Measurements from ENCODE around the gene LHFPL6.

Gene LHFPL6

DNA sequence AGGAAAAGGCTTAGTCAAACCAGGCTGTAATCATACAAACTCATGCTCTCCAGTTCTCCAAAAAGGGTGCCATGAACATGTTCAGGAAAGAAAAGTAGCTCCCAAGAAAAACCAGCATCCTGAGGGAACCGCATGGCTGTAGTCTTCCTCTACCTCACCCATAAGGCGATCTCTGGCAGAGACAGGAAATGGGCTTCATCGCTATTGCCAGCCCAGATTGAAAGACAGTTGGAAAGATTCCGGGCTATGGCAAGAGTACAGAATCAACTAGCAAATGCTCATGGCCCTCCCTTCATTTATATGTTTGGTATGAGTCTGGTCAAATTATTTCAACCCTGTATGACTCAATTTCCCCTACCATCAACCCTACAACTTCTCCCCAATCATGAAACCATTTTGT lies 140.1 kb downstream of the LHFPL6 start:
- DNase-seq (ENCODE audit: low read depth in 3 of 3) = no peak

DNA sequence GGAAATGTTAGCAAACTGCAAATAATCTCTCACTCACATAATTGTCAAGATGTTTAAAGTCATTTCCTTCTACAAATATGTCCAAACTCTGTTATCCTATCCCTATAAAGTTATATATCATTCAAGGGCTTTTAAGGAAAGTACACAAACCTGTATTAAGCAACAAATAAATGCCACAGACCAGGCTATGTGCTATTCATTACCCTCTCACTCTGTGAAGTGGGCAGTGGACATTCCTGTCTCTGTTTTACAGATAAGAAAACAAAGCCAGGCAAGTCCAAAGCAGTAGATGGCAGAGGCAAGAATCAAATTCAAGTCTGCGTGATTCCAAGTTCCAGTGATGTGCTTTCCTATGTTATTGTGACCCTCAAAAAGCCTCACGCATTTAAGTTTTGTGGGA lies 140.6 kb downstream of the LHFPL6 start:
- no peak for DNase-seq (ENCODE audit: low read depth in 3 of 3)

- no peak for DNase-seq (ENCODE audit: low read depth in 3 of 3)
Observed at GRCh38 chr13:39461685-39462266, 141.2 kb downstream of the LHFPL6 start.

- no peak for DNase-seq (ENCODE audit: low read depth in 3 of 3)
Observed at GRCh38 chr13:39457274-39457673, 145.7 kb downstream of the LHFPL6 start.

GRCh38 chr13:39455521-39456175 lies 147.3 kb downstream of the LHFPL6 start:
- DNase-seq (ENCODE audit: low read depth in 3 of 3) = no peak

DNA sequence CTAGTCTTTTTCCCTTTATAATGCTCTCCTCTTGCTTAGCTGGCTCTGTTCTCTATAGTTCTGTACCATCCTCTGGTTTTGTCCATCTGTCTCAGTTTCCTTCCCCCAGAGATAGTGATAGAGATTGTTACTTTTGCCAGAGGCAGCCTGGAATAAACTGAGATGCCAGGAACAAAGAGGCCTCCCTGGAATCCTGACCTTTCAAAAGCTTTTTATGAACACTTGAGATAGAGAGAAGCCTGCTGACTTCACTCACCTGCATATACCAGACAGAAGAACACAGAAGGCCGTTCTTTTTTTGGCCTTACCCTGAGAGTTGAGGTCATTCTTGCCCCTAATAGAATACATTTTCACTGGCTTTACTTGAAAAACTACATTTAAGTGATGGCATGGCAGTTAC lies 150.2 kb downstream of the LHFPL6 start:
- no peak for DNase-seq (ENCODE audit: low read depth in 3 of 3)

DNA sequence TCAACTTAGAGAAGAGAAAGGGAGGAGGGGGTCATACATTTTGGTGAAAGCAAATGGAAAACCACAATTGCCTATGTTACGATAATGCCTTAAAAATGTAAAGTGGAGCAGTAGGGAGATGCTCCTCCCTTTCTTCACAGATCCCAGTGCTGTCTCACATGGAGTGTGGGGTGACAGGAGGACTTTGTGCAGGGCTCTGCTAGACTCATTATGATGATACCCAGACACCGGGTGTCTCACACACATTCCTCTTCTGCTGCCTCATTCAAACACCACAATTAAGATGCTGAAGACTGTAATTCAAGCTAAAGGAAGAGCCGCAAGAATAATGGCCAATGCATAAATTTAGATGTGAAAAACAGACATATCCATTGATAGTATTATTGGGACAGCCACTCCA lies 150.6 kb downstream of the LHFPL6 start:
- DNase-seq (ENCODE audit: low read depth in 3 of 3) = no peak

- DNase-seq (ENCODE audit: low read depth in 3 of 3) = no peak
Observed at GRCh38 chr13:39451860-39452301, 151.1 kb downstream of the LHFPL6 start.

DNA sequence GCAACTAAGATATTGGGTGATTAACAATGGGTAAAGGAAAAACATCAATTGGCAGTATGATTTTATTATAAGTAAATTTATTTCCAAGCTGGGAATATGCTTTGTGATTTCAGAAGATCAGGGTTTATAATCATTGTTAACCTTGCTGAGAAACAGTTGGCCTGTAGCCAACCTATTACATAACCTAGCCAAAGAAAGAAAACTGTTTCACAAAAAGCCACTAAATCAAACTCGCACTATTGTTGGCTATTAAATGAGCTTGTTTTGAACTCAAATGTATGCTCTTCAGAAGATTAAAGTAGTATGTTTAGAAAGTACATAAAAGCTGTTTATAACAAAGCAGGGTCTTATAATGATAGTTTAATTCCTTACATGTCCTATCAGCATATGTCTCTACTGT lies 151.7 kb downstream of the LHFPL6 start:
- DNase-seq (ENCODE audit: low read depth in 3 of 3) = no peak

DNA sequence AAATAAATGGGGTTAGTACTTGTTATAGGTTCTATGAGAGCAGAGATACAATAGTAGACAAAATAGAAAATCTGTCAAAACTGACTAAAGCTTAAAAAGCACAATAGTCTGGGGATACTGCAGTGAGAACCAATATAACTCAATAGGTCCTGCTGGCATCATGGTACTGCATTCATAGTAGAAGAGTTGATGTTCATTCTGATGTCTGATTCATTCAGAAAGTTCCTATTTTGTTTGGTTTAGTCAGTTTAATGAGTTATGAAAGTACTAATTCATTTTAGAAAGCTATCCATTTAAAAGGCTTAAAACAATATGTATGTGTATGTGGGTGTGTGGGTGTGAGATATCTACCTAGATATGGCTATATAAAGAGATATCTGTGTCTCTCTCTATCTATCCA lies 152.8 kb downstream of the LHFPL6 start:
- DNase-seq (ENCODE audit: low read depth in 3 of 3) = no peak

DNA sequence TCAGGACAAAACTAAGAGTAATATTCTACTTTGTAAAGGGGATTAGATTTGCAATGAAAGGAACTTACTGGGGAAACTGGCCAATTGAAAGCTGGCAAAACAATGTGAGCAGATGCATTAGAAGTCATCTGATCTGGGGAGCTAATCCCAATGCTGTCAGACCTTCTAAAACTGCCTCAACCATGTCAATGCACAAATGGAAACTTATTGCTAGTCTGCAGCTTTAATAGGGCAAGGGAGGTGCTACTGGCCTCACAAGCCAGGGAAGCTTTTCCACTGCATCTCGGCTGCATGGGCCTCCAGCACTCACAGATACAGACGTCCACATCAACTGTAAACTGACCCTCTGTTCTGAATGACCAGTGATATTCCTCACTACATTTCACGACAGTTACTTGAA lies 154.2 kb downstream of the LHFPL6 start:
- no peak for DNase-seq (ENCODE audit: low read depth in 3 of 3)

GRCh38 chr13:39446865-39447264 lies 156.1 kb downstream of the LHFPL6 start:
- DNase-seq (ENCODE audit: low read depth in 3 of 3) = no peak

- no peak for DNase-seq (ENCODE audit: low read depth in 3 of 3)
Observed at GRCh38 chr13:39444866-39445265, 158.1 kb downstream of the LHFPL6 start.

- DNase-seq (ENCODE audit: low read depth in 3 of 3) = no peak
Observed at GRCh38 chr13:39433651-39434050, 169.3 kb downstream of the LHFPL6 start.

DNA sequence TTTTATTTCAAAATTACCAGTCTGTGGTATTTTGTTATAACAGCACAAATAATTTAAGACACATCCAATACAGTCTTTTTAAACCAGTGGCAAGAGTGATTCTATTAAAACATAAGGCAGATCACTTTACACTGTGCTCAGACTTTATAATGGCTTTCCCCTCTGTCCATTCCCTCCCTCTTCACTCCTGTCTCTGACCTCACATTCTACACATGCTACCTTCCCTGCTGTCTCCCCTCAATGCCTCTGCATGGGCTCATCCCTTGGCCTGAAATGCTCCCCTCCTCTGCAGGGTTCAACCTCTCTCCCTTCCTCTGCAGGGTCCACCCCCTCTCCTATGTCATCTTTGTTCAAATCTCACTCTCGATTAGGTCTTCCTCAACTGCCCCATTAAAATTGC lies 170.8 kb downstream of the LHFPL6 start:
- DNase-seq (ENCODE audit: low read depth in 3 of 3) = no peak

DNA sequence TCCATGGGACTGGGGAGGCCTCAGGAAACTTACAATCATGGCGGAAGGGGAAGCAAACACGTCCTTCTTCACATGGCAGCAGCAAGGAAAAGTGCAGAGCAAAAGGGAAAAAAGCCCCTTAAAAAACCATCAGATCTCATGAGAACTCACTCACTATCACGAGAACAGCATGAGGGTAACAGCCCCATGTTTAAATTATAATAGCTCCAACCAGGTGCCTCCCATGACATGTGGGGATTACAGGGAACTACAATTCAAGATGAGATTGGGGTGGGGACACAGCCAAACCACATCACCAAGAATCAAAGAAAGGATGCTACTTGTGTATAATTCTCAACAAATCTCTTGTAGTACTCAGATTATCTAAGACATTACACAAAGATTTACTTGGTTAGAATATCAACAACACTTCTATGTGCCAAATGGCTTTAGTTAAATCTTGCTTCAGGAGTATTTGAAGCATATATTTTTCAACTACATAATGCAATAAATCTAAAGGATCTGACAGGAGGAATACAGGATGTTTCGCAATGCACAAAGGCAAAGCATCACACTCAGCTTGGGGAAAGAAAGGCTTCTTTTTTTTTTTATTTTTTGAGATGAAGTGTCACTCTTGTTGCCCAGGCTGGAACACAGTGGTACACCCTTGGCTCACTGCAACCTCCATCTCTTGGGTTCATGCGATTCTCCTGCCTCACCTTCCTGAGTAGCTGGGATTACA lies 180.0 kb downstream of the LHFPL6 start:
- no peak for DNase-seq (ENCODE audit: low read depth in 3 of 3)

DNA sequence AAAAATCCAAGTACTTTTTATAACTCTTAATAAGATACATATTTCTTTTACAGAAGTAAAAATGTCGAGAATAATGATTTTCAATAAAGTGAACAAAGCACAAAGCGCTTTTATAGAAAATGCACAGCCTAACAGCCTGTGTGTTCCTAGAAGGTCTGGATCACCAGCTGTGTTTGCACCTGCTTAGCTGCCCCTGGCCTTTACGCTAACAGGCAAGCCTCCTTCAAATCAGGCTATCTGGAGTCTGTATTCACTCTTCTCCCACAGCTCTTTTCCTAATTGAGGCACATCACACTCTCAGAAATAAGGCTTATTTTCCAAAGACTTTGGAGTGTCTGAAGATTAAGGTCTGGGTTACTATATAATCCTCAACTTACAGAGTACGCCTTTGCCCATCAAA lies 183.1 kb downstream of the LHFPL6 start:
- DNase-seq (ENCODE audit: low read depth in 3 of 3) = no peak

GRCh38 chr13:39419068-39419467 lies 183.9 kb downstream of the LHFPL6 start:
- no peak for DNase-seq (ENCODE audit: low read depth in 3 of 3)

- no peak for DNase-seq (ENCODE audit: low read depth in 3 of 3)
Observed at GRCh38 chr13:39418424-39418823, 184.6 kb downstream of the LHFPL6 start.

DNA sequence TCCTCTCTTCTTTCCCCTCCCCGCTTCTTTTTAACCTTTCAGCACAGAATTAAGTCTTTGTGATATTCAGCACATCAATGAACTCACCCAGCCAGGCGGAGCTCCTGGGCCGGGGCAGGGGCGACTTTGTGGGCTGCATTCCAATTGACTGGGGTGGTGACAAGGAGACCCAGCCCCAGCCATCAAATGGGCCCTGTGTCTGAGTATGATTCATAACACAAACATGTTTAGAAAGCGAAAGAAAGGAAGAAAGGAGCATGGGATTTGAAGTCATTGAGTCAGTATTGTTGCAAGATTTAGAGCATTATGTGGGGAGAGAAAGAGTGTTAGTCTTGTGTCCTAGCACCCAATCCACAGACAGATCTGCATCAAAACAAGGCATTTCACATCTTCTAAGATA lies 185.3 kb downstream of the LHFPL6 start:
- DNase-seq (ENCODE audit: low read depth in 3 of 3) = no peak

GRCh38 chr13:39417131-39417530 lies 185.9 kb downstream of the LHFPL6 start:
- DNase-seq (ENCODE audit: low read depth in 3 of 3) = no peak

GRCh38 chr13:39415008-39415802 lies 187.8 kb downstream of the LHFPL6 start:
- no peak for DNase-seq (ENCODE audit: low read depth in 3 of 3)
